ENCODE data around the gene TMEM63A.

DNA sequence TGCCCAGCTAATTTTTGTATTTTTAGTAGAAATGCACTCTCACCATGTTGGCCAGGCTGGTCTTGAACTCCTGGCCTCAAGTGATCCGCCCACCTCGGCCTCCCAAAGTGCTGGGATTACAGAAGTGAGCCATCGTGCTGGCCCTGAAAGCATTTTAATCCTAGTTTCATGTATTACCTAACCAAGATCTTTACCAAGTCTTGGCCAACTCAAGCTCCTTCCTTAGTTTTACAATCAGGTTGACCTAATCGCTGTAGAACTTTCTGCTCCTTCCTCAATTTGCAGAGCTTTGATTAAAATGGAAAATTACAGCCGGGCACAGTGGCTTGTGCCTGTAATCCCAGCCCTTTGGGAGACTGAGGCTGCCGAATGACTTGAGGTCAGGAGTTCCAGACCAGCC lies 3.2 kb upstream of the TMEM63A start:
- TF ChIP-seq POLR2AphosphoS5 (IDR thresholded peaks at IDR 0.05; ENCODE audit: low read depth, low read length), result no peak
- TF ChIP-seq, protein P1, sequence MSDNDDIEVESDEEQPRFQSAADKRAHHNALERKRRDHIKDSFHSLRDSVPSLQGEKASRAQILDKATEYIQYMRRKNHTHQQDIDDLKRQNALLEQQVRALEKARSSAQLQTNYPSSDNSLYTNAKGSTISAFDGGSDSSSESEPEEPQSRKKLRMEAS (IDR thresholded peaks at IDR 0.05), result no peak
- no peak for TF ChIP-seq POLR2A (IDR thresholded peaks at IDR 0.05; ENCODE audit: insufficient read depth in 1 of 2, low read depth in 2 of 2, low read length in 2 of 2)
- TF ChIP-seq CTCF (CRISPR knock-in tag; IDR thresholded peaks at IDR 0.05), result no peak
- TF ChIP-seq CCDC6 (CRISPR knock-in tag; IDR thresholded peaks at IDR 0.05), result no peak

Data from HepG2 (cell line).